GM20431 (cell line): ENCODE measurements around the gene TCEA3.

ENCODE experiments used
- in situ Hi-C: fragments of 300-500 bp; cut with MseI, MboI; formaldehyde crosslinking; loops from one replicate; pipeline ENCODE4 v1.15.0; 2020; ENCODE audit warnings: low sequenced_read_pairs; ENCODE audit not compliant: unreplicated experiment

Gene TCEA3

GRCh38 chr1:23370709-23371584 lies 53.6 kb downstream of the TCEA3 start:
- in situ Hi-C loops, result no loop called here

- in situ Hi-C loops, result no loop called here
Observed at GRCh38 chr1:23370330-23370708, 54.2 kb downstream of the TCEA3 start.

GRCh38 chr1:23369335-23370013 lies 55.1 kb downstream of the TCEA3 start, which contains the start of gene ZNF436:
ZNF436 (minus strand) TSS chr1:23369836; CDS start chr1:23368005, 1,831 bp downstream.
- in situ Hi-C loops, result no loop called here

- in situ Hi-C loops, result no loop called here
Observed at GRCh38 chr1:23368562-23369334, 55.8 kb downstream of the TCEA3 start.

GRCh38 chr1:23367791-23368561 lies 56.6 kb downstream of the TCEA3 start:
- in situ Hi-C loops, result no loop called here

GRCh38 chr1:23367451-23367790 lies 57.1 kb downstream of the TCEA3 start:
- in situ Hi-C loops, result no loop called here

- in situ Hi-C loops, result no loop called here
Observed at GRCh38 chr1:23366598-23366997, 58.0 kb downstream of the TCEA3 start.

- in situ Hi-C loops, result no loop called here
Observed at GRCh38 chr1:23366146-23366545, 58.4 kb downstream of the TCEA3 start.

GRCh38 chr1:23362218-23362713 lies 62.3 kb downstream of the TCEA3 start:
- in situ Hi-C loops, result no loop called here

GRCh38 chr1:23358310-23358875 lies 66.2 kb downstream of the TCEA3 start:
- in situ Hi-C loops, result no loop called here

- in situ Hi-C loops, result no loop called here
Observed at GRCh38 chr1:23357138-23357908, 67.2 kb downstream of the TCEA3 start.

GRCh38 chr1:23356471-23357137 lies 67.9 kb downstream of the TCEA3 start:
- in situ Hi-C loops, result no loop called here

GRCh38 chr1:23354245-23354644 lies 70.3 kb downstream of the TCEA3 start:
- in situ Hi-C loops, result no loop called here

- in situ Hi-C loops, result no loop called here
Observed at GRCh38 chr1:23352096-23352695, 72.4 kb downstream of the TCEA3 start.

- in situ Hi-C loops, result no loop called here
Observed at GRCh38 chr1:23345920-23346319, 78.6 kb downstream of the TCEA3 start.

GRCh38 chr1:23344987-23345472 lies 79.5 kb downstream of the TCEA3 start:
- in situ Hi-C loops, result no loop called here

GRCh38 chr1:23344111-23344986 lies 80.2 kb downstream of the TCEA3 start, which contains the start of gene HNRNPR:
HNRNPR (minus strand) TSS chr1:23344284; CDS start chr1:23341008, 3,276 bp downstream.
- in situ Hi-C loops, result no loop called here
